Body of pancreas (tissue), 4 donors: Measurements from ENCODE around the gene UBASH3A. TPM values are rescaled to one million over a fixed set of nuclear protein-coding genes. Genes with fewer than 3 reads are reported as not detected.

Experiments used
- ATAC-seq: fragments of 150-250 bp; one replicate; pipeline ENCODE4 v1.9.1; 2016
- DNase-seq, 4 donors: peaks; one replicate each; pipeline ENCODE4 v3.0.0-alpha.2; 2019
- H3K27ac ChIP-seq, 4 donors: fragments of 200-600 bp; sonication (generic); 1 replicate in 3 of 4; 2 replicates in 1 of 4; pipeline versions ENCODE4 v1.5.1 to v1.6.1; 2016 to 2019; ENCODE audit warnings: mild to moderate bottlenecking in 1 of 4, mixed read lengths in 1 of 4, moderate library complexity in 1 of 4
- H3K27me3 ChIP-seq, 2 donors: fragments of 200-600 bp; sonication (generic); one replicate each; pipeline ENCODE4 v1.6.0; 2016; ENCODE audit warnings: mild to moderate bottlenecking in 1 of 2
- H3K36me3 ChIP-seq, 2 donors: fragments of 200-600 bp; sonication (generic); replicated peaks in 1 of 2; 2 replicates each; pipeline ENCODE4 v1.5.1; 2016; ENCODE audit warnings: low read depth in 2 of 2; ENCODE audit not compliant: insufficient read depth in 1 of 2
- H3K4me1 ChIP-seq: fragments of 200-600 bp; sonication (generic); one replicate; pipeline ENCODE4 v1.6.0; 2016
- H3K4me3 ChIP-seq, 2 donors: fragments of 200-600 bp; sonication (generic); 1 replicate in 1 of 2; 2 replicates in 1 of 2; pipeline ENCODE4 v1.5.1; 2016 to 2019
- H3K9me3 ChIP-seq, 3 donors: fragments of 200-600 bp; sonication (generic); 1 replicate in 2 of 3; 2 replicates in 1 of 3; pipeline ENCODE4 v1.5.1; 2016
- POLR2A ChIP-seq, 3 donors: fragments of 450-650 bp; IDR thresholded peaks; one replicate each; pipeline ENCODE4 v1.6.1; 2016; ENCODE audit warnings: antibody characterized with exemption in 3 of 3, mild to moderate bottlenecking in 2 of 3
- WGBS, 2 donors: methylation state at CpG; one replicate each; pipeline ENCODE4 v1.1.5; 2017; 5-methylcytosine and 5-hydroxymethylcytosine counted together
- intact Hi-C: fragments of 100-400 bp; cut with DNase I; formaldehyde crosslinking; loops from one replicate; pipeline ENCODE4 v1.15.1; 2023
- total RNA-seq, 2 donors: library from RNA; depleted of rRNA; stranded (reverse); fragments of >200 nt; gene quantifications; one replicate each; pipeline ENCODE4 v1.1.0, GENCODE V29; 2016
- TF ChIP-seq, protein P1 (sequence below), 7 experiments: fragments of 450-650 bp in 4 of 7; fragments of 200-600 bp in 3 of 7; sonication (generic) in 3 of 7; IDR thresholded peaks; one replicate each; pipeline ENCODE4 v1.5.1; 2016 to 2019; ENCODE audit warnings: antibody characterized with exemption in 7 of 7

Gene UBASH3A
- total RNA-seq, 2 donors from 2014 or later: 0.26 TPM; not detected in 1

DNA sequence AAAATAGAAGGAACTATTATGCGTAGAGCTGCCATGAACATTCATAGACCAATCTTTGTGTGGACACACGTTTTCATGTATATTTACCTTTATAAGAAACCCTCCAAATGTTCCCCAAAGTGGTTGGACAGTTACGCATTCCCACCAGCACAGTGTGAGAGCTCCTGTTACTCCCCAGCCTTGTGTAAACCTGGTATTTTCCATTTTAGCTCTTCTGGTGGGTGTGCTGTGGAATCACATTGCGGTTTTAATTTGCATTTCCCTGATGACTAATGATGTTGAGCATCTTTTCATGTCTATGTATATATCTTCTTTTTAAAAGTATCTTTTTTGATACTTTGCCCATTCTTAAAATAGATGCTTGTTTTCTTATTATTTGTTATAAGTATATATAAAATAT lies 3.2 kb upstream of the UBASH3A start:
- TF ChIP-seq, protein P1, sequence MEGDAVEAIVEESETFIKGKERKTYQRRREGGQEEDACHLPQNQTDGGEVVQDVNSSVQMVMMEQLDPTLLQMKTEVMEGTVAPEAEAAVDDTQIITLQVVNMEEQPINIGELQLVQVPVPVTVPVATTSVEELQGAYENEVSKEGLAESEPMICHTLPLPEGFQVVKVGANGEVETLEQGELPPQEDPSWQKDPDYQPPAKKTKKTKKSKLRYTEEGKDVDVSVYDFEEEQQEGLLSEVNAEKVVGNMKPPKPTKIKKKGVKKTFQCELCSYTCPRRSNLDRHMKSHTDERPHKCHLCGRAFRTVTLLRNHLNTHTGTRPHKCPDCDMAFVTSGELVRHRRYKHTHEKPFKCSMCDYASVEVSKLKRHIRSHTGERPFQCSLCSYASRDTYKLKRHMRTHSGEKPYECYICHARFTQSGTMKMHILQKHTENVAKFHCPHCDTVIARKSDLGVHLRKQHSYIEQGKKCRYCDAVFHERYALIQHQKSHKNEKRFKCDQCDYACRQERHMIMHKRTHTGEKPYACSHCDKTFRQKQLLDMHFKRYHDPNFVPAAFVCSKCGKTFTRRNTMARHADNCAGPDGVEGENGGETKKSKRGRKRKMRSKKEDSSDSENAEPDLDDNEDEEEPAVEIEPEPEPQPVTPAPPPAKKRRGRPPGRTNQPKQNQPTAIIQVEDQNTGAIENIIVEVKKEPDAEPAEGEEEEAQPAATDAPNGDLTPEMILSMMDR (IDR thresholded peaks at IDR 0.05): no peak
- TF ChIP-seq POLR2A (IDR thresholded peaks at IDR 0.05): no peak
- Histone ChIP-seq H3K36me3 (no peaks in the 10 kb centered on the region), H3K9me3 (no peaks in the 10 kb centered on the region), H3K4me3 (no peak overlapping the region), H3K4me1 (no peaks in the 10 kb centered on the region), H3K27ac (no peak overlapping the region), H3K27me3 (no peaks in the 10 kb centered on the region)
- intact Hi-C loops: no loop called here
- 70 to 78% methylated on average over 4 of the region's 4 CpGs for WGBS, 2 donors
- DNase-seq (no peak), ATAC-seq (no peak)

DNA sequence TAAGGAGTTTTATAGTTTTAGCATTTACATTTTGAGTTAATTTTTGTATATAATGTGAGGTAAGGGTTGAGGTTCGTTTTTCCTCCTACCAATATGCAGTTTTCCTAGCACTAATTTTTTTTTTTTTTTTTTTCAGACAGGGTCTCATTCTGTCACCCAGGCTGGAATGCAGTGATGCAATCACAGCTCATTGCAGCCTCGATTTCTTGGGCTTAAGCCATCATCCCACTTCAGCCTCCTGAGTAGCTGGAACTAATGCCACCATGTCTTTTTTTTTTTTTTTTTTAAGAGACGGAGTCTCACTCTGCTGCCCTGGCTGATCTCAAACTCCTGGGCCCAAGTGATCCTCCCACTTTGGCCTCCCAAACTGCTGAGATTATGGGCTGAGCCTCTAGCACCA lies 2.5 kb upstream of the UBASH3A start:
- Histone ChIP-seq H3K36me3 (no peaks in the 10 kb centered on the region), H3K27ac (no peak overlapping the region), H3K9me3 (no peaks in the 10 kb centered on the region), H3K4me1 (no peaks in the 10 kb centered on the region), H3K4me3 (no peak overlapping the region), H3K27me3 (no peaks in the 10 kb centered on the region)
- TF ChIP-seq POLR2A (IDR thresholded peaks at IDR 0.05): no peak
- TF ChIP-seq, protein P1 (IDR thresholded peaks at IDR 0.05): no peak
- no peak for ATAC-seq
- WGBS, 2 donors: 48 to 50% methylated on average over 3 of the region's 3 CpGs
- intact Hi-C loops: no loop called here
- DNase-seq: peak in 1 of 4 donors; percentile 55

DNA sequence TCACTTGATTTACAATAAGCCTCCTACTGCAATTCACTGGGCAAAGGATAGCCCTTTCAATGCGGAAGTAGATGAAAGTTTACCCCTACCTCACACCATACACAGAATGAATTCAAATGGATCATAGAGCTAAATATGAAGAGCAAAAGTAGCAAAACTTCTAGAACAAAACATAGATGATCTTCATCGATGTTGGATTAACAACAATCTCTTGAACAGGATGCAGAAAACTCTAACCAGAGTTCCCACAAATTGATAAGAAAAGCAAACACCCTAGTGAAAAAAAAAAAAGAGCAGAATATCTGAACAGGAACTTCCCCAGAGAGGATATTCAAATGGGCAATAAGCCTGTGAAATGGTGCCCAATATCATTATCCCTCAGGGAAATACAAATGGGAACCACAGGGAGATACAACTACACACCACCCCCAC lies 1.9 kb upstream of the UBASH3A start:
- no peak for ATAC-seq
- Histone ChIP-seq H3K27me3 (no peaks in the 10 kb centered on the region), H3K27ac (no peak overlapping the region), H3K9me3 (no peaks in the 10 kb centered on the region), H3K36me3 (no peaks in the 10 kb centered on the region), H3K4me1 (no peaks in the 10 kb centered on the region), H3K4me3 (no peak overlapping the region)
- 69 to 70% methylated on average over 2 of the region's 2 CpGs for WGBS, 2 donors
- intact Hi-C loops: no loop called here
- no peak for TF ChIP-seq POLR2A (IDR thresholded peaks at IDR 0.05)
- TF ChIP-seq, protein P1 (IDR thresholded peaks at IDR 0.05): no peak
- no peak for DNase-seq

DNA sequence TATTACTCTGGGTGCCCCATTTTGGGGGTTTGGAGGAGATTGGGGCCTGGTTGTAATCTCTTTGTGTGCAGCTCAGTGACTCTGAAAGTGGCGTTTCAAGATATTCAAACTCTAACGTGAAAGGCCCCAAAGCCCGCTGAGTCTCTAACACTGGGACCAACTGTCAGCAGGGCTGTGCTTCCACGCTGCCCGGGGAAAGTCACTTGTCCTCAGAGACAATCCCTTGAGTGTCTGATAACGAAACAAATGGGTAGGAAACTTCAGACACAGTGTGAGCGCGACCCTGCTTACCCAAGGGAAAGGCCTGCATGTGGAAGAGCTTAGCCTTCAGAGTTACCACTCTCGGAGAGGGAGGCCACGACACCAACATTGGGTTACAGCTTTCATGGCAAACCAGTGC lies 837 bp downstream of the UBASH3A start:
- Histone ChIP-seq H3K27me3 (no peaks in the 10 kb centered on the region), H3K4me1 (no peaks in the 10 kb centered on the region), H3K27ac (no peak overlapping the region), H3K4me3 (no peak overlapping the region), H3K36me3 (no peaks in the 10 kb centered on the region), H3K9me3 (no peaks in the 10 kb centered on the region)
- no peak for DNase-seq
- TF ChIP-seq, protein P1 (IDR thresholded peaks at IDR 0.05): no peak
- no peak for TF ChIP-seq POLR2A (IDR thresholded peaks at IDR 0.05)
- intact Hi-C loops: no loop called here
- no peak for ATAC-seq
- WGBS, 2 donors: 79 to 81% methylated on average over 10 of the region's 10 CpGs
